ENCODE measurements around the gene CA5A. TPM values are rescaled to one million over a fixed set of nuclear protein-coding genes. Genes with fewer than 3 reads are reported as not detected.
"Not testable (repeated sequence)": the region's sequence is repeated elsewhere in the genome, so short reads cannot be mapped to it uniquely, and the experiment has no call there.

The CA5A gene
- total RNA-seq: not detected
- not detected for polyA plus RNA-seq
- long read RNA-seq, donor 1: 0 reads
- long read RNA-seq, donor 2: 0 reads
- long read RNA-seq, donor 3: 0 reads
- long read RNA-seq, donor 4: 0 reads

- 85% methylated on average over 15 of the region's 15 CpGs for WGBS
- Histone ChIP-seq H3K27ac (ENCODE audit: low read length) (no peak within 1 kb of the TSS), H3K27me3 (ENCODE audit: control insufficient read depth, insufficient read depth) (no peaks in the 10 kb centered on the region), H3K4me3 (ENCODE audit: low read length) (no peak within 1 kb of the TSS), H3K9me3 (ENCODE audit: control insufficient read depth, low read length) (no peaks in the 10 kb centered on the region), H3K4me1 (ENCODE audit: control insufficient read depth, insufficient read depth, low read length) (no peaks in the 10 kb centered on the region)
- ATAC-seq (peak; percentile 15 to 16), DNase-seq (no peak)
- intact Hi-C loops (cut with DNase I): no loop called here
Measured at GRCh38 chr16:87936375-87937230, at the start of gene CA5A. CA5A (minus strand) TSS chr16:87936529; CDS start chr16:87936450, 79 bp downstream.

GRCh38 chr16:87985493-87985892, 49.2 kb upstream of the CA5A start:
- not testable (repeated sequence) for H3K9me3 ChIP-seq (ENCODE audit: control insufficient read depth, low read length); DNase-seq; H3K4me1 ChIP-seq (ENCODE audit: control insufficient read depth, insufficient read depth, low read length); H3K27ac ChIP-seq (ENCODE audit: low read length); ATAC-seq; H3K27me3 ChIP-seq (ENCODE audit: control insufficient read depth, insufficient read depth); H3K4me3 ChIP-seq (ENCODE audit: low read length)
- WGBS: 88% methylated on average over 5 of the region's 5 CpGs
- intact Hi-C loops (cut with DNase I): loop anchor here in 2 of 4 donors (10.0 kb wide), 2 partner anchors 449 to 459 kb away; no protein-coding TSS in a partner anchor

DNA sequence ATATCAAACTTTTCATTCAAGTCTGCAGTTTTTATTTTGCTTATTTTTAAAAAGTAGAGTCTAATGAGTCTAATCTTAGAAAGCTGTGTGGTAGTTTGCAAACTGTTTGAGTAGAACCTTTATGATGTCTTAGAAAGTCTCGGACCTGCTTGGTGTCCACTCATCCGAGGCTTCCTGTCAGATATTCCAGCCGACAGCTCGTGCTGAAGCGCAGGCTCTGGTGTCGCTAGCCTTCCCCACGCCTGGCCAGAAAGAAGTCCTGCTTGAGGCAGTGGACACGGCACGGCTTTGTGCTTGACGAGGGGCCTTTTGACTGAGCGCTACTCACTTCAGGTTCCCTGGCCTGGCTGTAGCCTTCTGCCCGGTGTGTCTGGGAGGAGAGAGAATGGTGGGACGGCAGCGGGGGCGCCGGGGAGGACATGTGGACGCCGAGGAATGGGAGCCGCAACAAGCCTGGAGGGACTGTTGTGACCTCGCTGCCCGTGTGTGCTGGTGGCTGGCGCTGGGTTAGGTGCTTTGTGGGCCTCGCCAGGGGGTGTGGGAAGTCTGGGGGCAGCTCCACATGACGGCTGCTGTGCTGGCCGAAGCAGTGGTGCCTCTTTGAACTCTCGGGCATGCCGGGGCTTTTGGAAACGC, 48.4 kb upstream of the CA5A start:
- intact Hi-C loops (cut with DNase I): loop anchor here in 2 of 4 donors (10.0 kb wide), 2 partner anchors 450 to 460 kb away; no protein-coding TSS in a partner anchor
- no peak overlapping the region for H3K4me3 ChIP-seq (ENCODE audit: low read length)

GRCh38 chr16:87984180-87984579, 47.9 kb upstream of the CA5A start:
- not testable (repeated sequence) for H3K9me3 ChIP-seq (ENCODE audit: control insufficient read depth, low read length); DNase-seq; ATAC-seq; H3K4me3 ChIP-seq (ENCODE audit: low read length); H3K27me3 ChIP-seq (ENCODE audit: control insufficient read depth, insufficient read depth); H3K27ac ChIP-seq (ENCODE audit: low read length); H3K4me1 ChIP-seq (ENCODE audit: control insufficient read depth, insufficient read depth, low read length)
- intact Hi-C loops (cut with DNase I): loop anchor here in 2 of 4 donors (10.0 kb wide), 2 partner anchors 451 to 461 kb away; no protein-coding TSS in a partner anchor
- 85% methylated on average over 15 of the region's 15 CpGs for WGBS

More for the DNA sequence above, 48.4 kb upstream of the CA5A start:
- no peaks in the 10 kb centered on the region for H3K4me1 ChIP-seq (ENCODE audit: control insufficient read depth, insufficient read depth, low read length)
- no peaks in the 10 kb centered on the region for H3K27me3 ChIP-seq (ENCODE audit: control insufficient read depth, insufficient read depth)
- WGBS: 93% methylated on average over 28 of the region's 28 CpGs
- ATAC-seq (no peak), DNase-seq (no peak)
- H3K9me3 ChIP-seq (ENCODE audit: control insufficient read depth, low read length): no peaks in the 10 kb centered on the region
- H3K27ac ChIP-seq (ENCODE audit: low read length): no peak overlapping the region

DNA sequence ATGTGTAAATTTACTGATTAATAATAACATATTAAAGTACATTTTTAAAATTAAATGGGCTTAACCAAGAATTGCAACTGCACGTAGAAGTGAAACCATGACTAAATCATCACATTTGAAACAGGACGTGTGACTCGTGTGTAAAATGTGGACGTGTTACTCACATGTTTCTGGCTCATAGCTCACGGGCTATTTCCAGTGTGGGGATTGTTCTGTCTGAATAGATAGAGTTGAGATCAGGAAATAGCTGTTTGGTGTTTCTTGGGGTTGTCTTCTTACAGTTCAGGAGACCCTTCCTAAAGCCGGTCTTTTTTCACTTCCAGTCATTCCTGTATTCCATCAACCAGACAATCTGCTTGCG, 47.4 kb upstream of the CA5A start:
- not testable (repeated sequence) for H3K9me3 ChIP-seq (ENCODE audit: control insufficient read depth, low read length); H3K4me1 ChIP-seq (ENCODE audit: control insufficient read depth, insufficient read depth, low read length); ATAC-seq; DNase-seq; H3K27me3 ChIP-seq (ENCODE audit: control insufficient read depth, insufficient read depth); H3K27ac ChIP-seq (ENCODE audit: low read length); H3K4me3 ChIP-seq (ENCODE audit: low read length)
- intact Hi-C loops (cut with DNase I): loop anchor here in 2 of 4 donors (10.0 kb wide), 2 partner anchors 451 to 461 kb away; no protein-coding TSS in a partner anchor
- WGBS: 48% methylated on average over 7 of the region's 7 CpGs

DNA sequence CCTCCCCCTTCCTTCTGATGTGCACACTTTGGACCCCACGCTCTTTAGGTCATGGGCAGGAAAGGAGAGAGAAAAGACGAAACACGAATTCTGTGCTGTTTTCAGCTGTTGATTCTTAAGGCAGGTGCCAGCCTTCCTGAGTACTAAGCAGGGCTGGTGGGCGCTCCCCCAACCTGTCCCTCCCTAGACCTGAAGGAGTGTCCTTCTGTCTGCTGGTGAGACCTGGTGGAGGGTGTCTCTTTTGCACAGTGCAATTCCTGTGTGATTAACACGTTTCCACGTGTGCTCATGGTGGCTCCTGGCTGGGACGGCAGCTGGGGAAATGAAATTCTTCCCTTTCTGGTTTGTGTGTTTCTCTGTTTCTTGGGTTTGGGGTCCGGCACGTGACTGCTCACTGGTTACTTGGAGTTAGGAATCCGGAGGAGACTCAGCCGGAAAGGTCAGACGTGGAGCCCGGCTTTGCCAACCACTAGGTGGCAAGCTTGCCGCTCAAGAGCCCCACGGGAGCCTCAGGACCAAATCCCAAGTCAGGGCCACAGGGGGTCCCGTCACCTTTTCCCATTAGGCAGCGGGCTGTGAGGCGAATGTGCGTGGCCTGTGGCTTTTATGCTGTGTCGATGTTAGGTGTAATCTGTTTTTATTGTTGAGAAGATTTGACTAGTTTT, 46.9 kb upstream of the CA5A start:
- DNase-seq; H3K4me3 ChIP-seq (ENCODE audit: low read length); H3K27ac ChIP-seq (ENCODE audit: low read length); H3K4me1 ChIP-seq (ENCODE audit: control insufficient read depth, insufficient read depth, low read length); H3K9me3 ChIP-seq (ENCODE audit: control insufficient read depth, low read length); H3K27me3 ChIP-seq (ENCODE audit: control insufficient read depth, insufficient read depth): not testable (repeated sequence)
- ATAC-seq: peak; percentile 77 to 79
- WGBS: 49% methylated on average over 20 of the region's 20 CpGs
- intact Hi-C loops (cut with DNase I): loop anchor here in 2 of 4 donors (10.0 kb wide), 2 partner anchors 452 to 462 kb away; no protein-coding TSS in a partner anchor

DNA sequence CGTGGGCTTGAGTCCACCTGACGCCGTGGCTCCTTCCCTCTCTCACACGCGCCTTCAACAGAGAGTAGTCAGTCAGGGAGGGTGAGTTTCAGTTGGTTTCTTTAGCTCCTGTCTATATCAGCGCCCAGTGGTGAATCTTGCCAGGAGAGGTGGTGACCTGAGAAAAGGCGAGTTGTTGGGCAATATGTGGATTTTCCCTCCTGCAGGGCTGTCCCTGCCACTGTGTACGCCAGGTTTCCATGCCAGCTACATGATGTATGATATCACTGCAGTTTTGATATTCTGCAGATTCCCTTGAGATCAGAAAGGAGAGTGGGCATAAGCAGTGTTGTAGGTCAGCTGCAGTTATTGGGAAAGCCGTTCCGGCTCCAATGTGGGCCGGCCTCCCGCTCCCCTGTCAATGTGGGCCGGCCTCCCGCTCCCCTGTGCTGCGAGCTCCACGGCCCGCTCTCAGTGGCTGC, 46.3 kb upstream of the CA5A start:
- H3K9me3 ChIP-seq (ENCODE audit: control insufficient read depth, low read length): no peaks in the 10 kb centered on the region
- intact Hi-C loops (cut with DNase I): loop anchor here in 2 of 4 donors (10.0 kb wide), 2 partner anchors 452 to 462 kb away; no protein-coding TSS in a partner anchor
- WGBS: 76% methylated on average over 17 of the region's 17 CpGs
- DNase-seq: no peak
- H3K27ac ChIP-seq (ENCODE audit: low read length): no peak overlapping the region
- no peaks in the 10 kb centered on the region for H3K27me3 ChIP-seq (ENCODE audit: control insufficient read depth, insufficient read depth)
- no peak for ATAC-seq
- H3K4me1 ChIP-seq (ENCODE audit: control insufficient read depth, insufficient read depth, low read length): no peaks in the 10 kb centered on the region
- no peak overlapping the region for H3K4me3 ChIP-seq (ENCODE audit: low read length)

DNA sequence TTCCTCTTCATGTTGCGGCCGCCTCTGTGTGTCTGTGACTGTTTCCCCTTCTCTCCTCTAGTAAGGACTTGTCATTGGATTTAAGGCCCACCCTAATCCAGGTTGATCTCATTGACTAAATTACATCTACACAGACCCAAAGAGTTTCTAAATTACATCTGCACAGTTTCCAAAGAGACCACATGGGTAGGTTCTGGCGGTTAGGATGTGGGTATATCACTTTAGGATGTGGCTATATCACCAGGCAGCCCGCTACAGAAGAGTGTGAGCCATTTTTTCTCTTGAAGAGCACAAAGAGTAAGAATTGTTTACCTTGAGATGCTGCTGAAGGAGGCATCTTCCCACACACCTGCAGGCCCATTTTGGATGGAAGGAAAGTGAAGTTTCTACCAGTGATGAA, 45.0 kb upstream of the CA5A start:
- not testable (repeated sequence) for ATAC-seq; H3K27ac ChIP-seq (ENCODE audit: low read length); H3K27me3 ChIP-seq (ENCODE audit: control insufficient read depth, insufficient read depth); H3K4me1 ChIP-seq (ENCODE audit: control insufficient read depth, insufficient read depth, low read length); DNase-seq; H3K9me3 ChIP-seq (ENCODE audit: control insufficient read depth, low read length); H3K4me3 ChIP-seq (ENCODE audit: low read length)
- intact Hi-C loops (cut with DNase I): loop anchor here in 2 of 4 donors (10.0 kb wide), 2 partner anchors 453 to 463 kb away; no protein-coding TSS in a partner anchor
- 76% methylated on average over 4 of the region's 4 CpGs for WGBS

- WGBS: 67% methylated on average over 12 of the region's 12 CpGs
- intact Hi-C loops (cut with DNase I): loop anchor here in 2 of 4 donors (10.0 kb wide), 2 partner anchors 455 to 465 kb away; no protein-coding TSS in a partner anchor
- H3K9me3 ChIP-seq (ENCODE audit: control insufficient read depth, low read length); H3K27ac ChIP-seq (ENCODE audit: low read length); DNase-seq; H3K4me1 ChIP-seq (ENCODE audit: control insufficient read depth, insufficient read depth, low read length); H3K27me3 ChIP-seq (ENCODE audit: control insufficient read depth, insufficient read depth); ATAC-seq; H3K4me3 ChIP-seq (ENCODE audit: low read length): not testable (repeated sequence)
Measured at GRCh38 chr16:87979911-87980630, 43.7 kb upstream of the CA5A start.

GRCh38 chr16:87979352-87979751, 43.0 kb upstream of the CA5A start:
- DNase-seq (no peak), ATAC-seq (peak; percentile 36 to 42)
- Histone ChIP-seq H3K27ac (ENCODE audit: low read length) (no peak overlapping the region), H3K9me3 (ENCODE audit: control insufficient read depth, low read length) (no peaks in the 10 kb centered on the region), H3K27me3 (ENCODE audit: control insufficient read depth, insufficient read depth) (no peaks in the 10 kb centered on the region), H3K4me3 (ENCODE audit: low read length) (no peak overlapping the region), H3K4me1 (ENCODE audit: control insufficient read depth, insufficient read depth, low read length) (no peaks in the 10 kb centered on the region)
- intact Hi-C loops (cut with DNase I): no loop called here
- WGBS: 78% methylated on average over 8 of the region's 8 CpGs

Data from right cardiac atrium (tissue), 5 donors.